Activated CD4-positive, alpha-beta T cell treated with anti-CD3 and anti-CD28 coated beads, Interleukin-2, amount 50 U/mL, for 1 hour (primary cell): ENCODE results near the gene RNF152.

Source experiments
- DNase-seq: peaks from one replicate; pipeline ENCODE4 v3.0.0-alpha.2; 2020

RNF152 gene

DNA sequence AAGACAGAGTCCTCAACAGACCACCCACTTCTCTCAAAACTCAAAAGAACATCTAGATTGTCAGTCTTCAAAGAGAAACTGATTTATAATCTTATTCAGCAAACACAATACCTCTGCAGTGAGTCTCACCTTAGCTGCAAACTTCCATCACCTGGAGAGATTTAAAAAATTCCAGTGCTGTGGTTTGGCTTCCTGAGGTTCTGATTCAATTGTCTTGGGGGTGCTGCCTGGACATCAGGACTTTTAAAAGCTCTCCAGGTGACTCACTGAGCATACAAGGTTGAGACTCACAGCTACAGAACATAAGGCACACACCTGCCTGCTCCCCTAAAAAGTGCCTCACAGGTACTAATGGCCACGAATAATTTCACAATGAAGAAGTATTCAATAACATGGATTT lies 40.3 kb downstream of the RNF152 start:
- no peak for DNase-seq

- no peak for DNase-seq
Observed at GRCh38 chr18:61851940-61852451, 40.8 kb downstream of the RNF152 start.

DNA sequence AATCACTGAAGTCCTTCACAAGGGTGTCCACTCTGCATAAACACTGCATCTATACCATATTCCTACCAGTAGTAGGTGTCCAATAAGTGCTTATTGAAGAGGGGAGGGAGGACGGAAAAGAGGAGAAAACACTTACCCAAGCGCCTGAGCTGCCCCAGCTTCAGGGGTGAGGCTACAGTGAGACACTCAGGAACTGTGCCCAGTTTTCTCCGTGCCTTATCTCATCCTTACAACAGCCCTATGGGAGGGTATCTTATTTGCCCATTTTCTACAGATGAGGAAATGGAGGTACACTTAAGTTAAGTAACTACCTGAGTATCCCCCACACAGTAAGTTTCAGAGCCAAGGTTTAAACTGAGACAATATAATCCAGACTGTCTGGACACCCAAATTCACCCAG lies 41.5 kb downstream of the RNF152 start:
- no peak for DNase-seq

DNA sequence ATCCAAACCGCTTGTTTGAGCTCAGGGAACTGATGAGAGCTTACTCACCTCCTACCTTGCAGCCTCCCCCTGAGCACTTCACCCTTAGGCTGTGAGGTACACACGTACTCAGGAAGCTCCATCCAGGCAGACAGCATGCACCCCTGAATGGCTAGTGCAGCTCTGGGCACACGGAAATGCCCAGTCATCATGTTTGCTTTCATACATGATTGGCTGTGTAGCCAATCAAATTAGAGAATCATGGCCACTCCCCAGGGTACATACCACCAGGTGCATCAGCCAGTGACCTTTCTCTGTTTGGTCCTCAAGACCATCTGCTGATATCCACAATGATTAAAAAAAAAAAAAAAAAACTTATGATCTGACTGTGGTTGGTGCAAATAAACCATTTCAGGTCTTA lies 42.1 kb downstream of the RNF152 start:
- no peak for DNase-seq

DNA sequence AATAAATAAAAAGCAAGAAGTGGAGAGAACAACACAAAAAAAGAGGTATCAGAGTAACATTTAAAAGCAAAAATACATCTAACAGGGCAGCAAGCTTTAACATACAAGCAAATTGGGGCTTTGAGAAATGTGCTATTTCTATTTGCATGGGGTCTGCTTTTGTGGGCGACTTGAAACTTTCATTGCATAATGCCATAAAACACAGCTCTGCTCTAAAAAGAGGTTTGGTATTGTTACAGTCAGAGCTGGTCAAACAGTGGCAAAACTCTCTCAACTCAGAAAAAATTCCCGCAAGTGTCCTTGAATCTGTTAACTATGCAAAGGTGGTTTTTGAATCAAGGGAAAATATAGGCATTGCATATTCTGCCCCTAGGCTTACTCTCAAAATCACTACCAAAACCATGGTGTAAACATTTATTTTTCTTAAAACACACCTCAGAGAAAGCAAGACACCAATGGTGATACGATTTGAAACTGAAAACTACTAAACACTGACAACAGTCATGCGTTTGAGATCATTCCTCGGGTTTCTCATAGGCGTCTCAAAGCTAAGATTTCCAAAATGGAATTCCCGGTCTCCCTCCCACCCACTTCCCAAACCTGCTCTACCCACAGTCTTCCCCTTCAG lies 45.5 kb downstream of the RNF152 start:
- DNase-seq: no peak

- DNase-seq: no peak
Observed at GRCh38 chr18:61845197-61845596, 47.6 kb downstream of the RNF152 start.

GRCh38 chr18:61844726-61845125 lies 48.1 kb downstream of the RNF152 start:
- DNase-seq: no peak

GRCh38 chr18:61842146-61842545 lies 50.7 kb downstream of the RNF152 start:
- no peak for DNase-seq

DNA sequence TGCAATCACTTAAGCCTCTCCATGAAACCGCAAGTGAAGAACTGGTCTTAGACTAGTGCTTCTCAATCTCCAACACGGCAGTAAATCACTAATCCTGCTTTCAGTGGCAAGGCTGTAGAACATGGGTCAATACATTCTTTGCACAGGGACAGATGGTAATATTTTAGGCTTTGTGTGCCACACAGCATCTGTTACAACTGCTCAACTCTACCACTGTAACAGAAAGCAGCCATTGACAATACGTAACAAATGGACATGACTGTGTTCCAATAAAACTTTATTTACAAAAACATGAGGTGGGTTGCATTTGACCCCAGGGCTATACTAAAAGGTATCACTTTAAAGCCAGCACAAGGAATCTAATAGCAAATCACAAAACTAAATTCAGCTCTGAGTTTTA lies 51.1 kb downstream of the RNF152 start:
- no peak for DNase-seq

DNA sequence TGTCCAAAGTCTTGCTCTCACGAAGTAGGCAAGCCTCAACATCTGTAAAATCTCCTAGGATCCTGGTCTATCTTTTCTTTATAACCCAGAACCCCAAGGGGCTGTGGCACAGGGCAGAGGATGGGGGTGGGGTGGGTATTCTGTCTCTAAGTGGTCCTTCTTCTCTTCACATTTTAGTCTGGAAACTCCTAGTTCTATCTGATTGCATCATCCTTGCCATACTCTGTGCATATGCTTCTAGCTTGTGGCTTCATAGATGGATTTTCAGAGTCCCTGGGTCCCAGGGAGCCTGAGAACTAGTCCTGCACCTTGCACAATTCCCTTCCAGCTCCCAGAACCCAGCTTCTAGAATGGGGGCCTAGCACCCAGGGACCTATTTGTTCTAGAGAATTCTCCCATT lies 52.5 kb downstream of the RNF152 start:
- DNase-seq: no peak

DNA sequence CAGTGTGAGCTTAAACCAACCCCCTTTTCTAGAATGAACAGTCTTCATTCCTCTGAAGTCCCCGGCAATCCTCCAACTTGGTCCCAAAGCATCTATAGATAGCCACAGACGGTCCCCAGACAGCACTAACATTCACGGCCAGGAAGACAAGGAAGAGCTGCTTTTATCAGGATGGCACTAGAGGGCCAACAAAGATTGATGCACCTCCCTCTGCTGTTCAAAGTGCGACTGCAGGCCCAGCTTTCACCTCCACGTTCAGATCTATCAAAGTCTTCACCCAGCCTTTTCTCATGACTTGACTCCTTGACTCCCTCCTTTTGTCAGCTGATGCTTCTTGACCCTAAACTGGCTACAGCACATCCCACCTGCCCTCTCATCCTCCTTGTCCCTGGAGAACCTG lies 54.3 kb downstream of the RNF152 start:
- DNase-seq: no peak

DNA sequence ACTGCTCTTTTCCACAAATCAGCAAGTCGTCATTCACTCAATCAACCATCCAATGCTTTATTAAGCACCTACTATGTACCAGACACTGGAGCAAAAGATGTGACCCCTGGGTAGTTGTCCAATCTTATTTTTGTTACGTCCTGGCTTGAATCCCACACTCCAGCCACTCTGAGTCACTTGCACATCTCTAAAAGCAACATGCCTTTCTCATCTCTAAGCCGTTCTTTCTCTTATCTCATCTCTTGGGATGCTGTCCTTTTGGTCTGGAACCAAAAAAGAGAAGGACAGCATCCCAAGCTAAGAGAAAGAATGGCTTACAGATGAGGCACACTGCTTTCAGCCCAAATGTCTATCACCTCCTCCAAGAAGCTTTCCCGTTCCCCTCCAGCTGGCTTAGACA lies 58.8 kb downstream of the RNF152 start:
- DNase-seq: no peak

GRCh38 chr18:61833387-61833786 lies 59.4 kb downstream of the RNF152 start:
- no peak for DNase-seq

DNA sequence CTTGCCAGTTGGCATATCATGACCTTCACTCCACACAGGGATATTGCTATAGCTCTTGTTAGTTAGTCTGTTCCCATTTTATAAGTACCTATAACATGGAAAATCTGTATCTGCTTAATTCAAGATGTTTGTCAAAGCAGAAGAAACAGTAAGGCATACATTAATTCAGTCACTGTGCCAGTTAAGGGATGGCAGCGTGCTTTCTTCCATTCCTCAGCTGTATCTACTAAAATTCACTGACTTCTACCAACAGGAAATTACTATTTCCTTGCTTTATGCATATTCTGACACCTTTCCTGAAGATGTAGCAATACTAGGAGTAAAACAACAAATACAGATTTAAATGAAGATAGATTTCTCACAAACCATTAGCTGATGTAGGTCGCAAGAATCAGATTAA lies 59.9 kb downstream of the RNF152 start:
- DNase-seq: no peak

- DNase-seq: no peak
Observed at GRCh38 chr18:61831071-61831470, 61.7 kb downstream of the RNF152 start.

- no peak for DNase-seq
Observed at GRCh38 chr18:61829108-61829507, 63.7 kb downstream of the RNF152 start.

GRCh38 chr18:61827591-61827990 lies 65.2 kb downstream of the RNF152 start:
- DNase-seq: no peak

DNA sequence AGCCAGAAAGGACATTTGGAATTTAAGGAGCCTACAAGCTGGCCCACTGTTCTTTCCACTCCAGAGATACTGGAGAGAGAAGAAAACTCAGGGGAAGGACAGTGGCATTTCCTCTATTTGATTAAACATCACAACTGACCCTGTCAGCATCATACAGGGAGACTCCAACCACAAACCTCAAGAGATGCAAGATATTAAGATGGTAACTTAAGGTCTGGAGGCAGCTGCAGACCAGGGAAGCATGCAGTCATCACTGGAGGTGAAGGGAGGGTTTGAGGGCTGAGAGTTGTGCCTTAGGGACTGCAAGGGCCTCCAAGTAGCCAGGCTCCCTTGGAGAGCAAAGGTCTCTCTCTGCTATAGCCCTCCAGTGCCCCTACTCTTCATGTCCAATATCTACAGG lies 67.4 kb downstream of the RNF152 start:
- no peak for DNase-seq

GRCh38 chr18:61824733-61825363 lies 68.0 kb downstream of the RNF152 start:
- DNase-seq: no peak

- no peak for DNase-seq
Observed at GRCh38 chr18:61823595-61823994, 69.2 kb downstream of the RNF152 start.

GRCh38 chr18:61822879-61823278 lies 69.9 kb downstream of the RNF152 start:
- no peak for DNase-seq

GRCh38 chr18:61821748-61822147 lies 71.1 kb downstream of the RNF152 start:
- no peak for DNase-seq

- DNase-seq: no peak
Observed at GRCh38 chr18:61820882-61821281, 71.9 kb downstream of the RNF152 start.

- no peak for DNase-seq
Observed at GRCh38 chr18:61817086-61817485, 75.7 kb downstream of the RNF152 start.

- no peak for DNase-seq
Observed at GRCh38 chr18:61815885-61816470, 76.8 kb downstream of the RNF152 start.
